Activated CD4-positive, alpha-beta T cell treated with anti-CD3 and anti-CD28 coated beads for 24 hours (primary cell): ENCODE results near the gene MRPL55.
A peak's percentile ranks its signal among the peaks of the same experiment; 100 is the strongest.

ENCODE experiments used
- DNase-seq, 2 donors: peaks; one replicate each; pipeline ENCODE4 v3.0.0-alpha.2; 2020; ENCODE audit warnings: low read depth in 2 of 2

Gene MRPL55

GRCh38 chr1:228084797-228085196, 24.3 kb downstream of the MRPL55 start:
- no peak for DNase-seq

- no peak for DNase-seq
Measured at GRCh38 chr1:228084325-228084724, 24.8 kb downstream of the MRPL55 start.

- DNase-seq, result no peak
Measured at GRCh38 chr1:228083871-228084278, 25.2 kb downstream of the MRPL55 start.

GRCh38 chr1:228082918-228083870, 25.9 kb downstream of the MRPL55 start:
- DNase-seq, result no peak

- DNase-seq, result peak; percentile 85 to 88
Measured at GRCh38 chr1:228082214-228082917, 26.7 kb downstream of the MRPL55 start, which contains the start of gene ARF1. TSS of gene ARF1 (plus strand) at chr1:228082708. CDS start at chr1:228097115, 14,407 bp downstream.

- no peak for DNase-seq
Measured at GRCh38 chr1:228081578-228082213, 27.4 kb downstream of the MRPL55 start.

- no peak for DNase-seq
Measured at GRCh38 chr1:228081144-228081543, 28.0 kb downstream of the MRPL55 start.

- no peak for DNase-seq
Measured at GRCh38 chr1:228079601-228080263, 29.4 kb downstream of the MRPL55 start.

GRCh38 chr1:228079013-228079412, 30.1 kb downstream of the MRPL55 start:
- DNase-seq, result no peak

- no peak for DNase-seq
Measured at GRCh38 chr1:228077565-228078330, 31.4 kb downstream of the MRPL55 start.

- DNase-seq, result no peak
Measured at GRCh38 chr1:228076796-228077430, 32.2 kb downstream of the MRPL55 start.

- DNase-seq, result no peak
Measured at GRCh38 chr1:228075801-228076271, 33.3 kb downstream of the MRPL55 start.

GRCh38 chr1:228074954-228075730, 34.0 kb downstream of the MRPL55 start:
- DNase-seq, result no peak

- no peak for DNase-seq
Measured at GRCh38 chr1:228073857-228074545, 35.1 kb downstream of the MRPL55 start.

- no peak for DNase-seq
Measured at GRCh38 chr1:228073061-228073856, 35.8 kb downstream of the MRPL55 start.

- no peak for DNase-seq
Measured at GRCh38 chr1:228072658-228073043, 36.4 kb downstream of the MRPL55 start.

GRCh38 chr1:228071839-228072657, 37.1 kb downstream of the MRPL55 start:
- no peak for DNase-seq
